Activated CD4-positive, alpha-beta memory T cell treated with anti-CD3 and anti-CD28 coated beads for 36 hours (primary cell): Measurements from ENCODE around the gene DHODH. TPM values are rescaled to one million over a fixed set of nuclear protein-coding genes. Genes with fewer than 3 reads are reported as not detected.

Experiments
- CTCF ChIA-PET: fragments of 350-600 bp; sonication (Branson Sonifier 250); formaldehyde crosslinking; loops from one replicate; lab custom pipeline; 2021; ENCODE audit warnings: antibody characterized with exemption, inconsistent platforms; lab: Charles Lee
- POLR2A ChIA-PET: fragments of 350-600 bp; sonication (Branson Sonifier 250); formaldehyde crosslinking; loops from one replicate; lab custom pipeline; 2021; ENCODE audit warnings: antibody characterized with exemption; lab: Charles Lee
- DNase-seq: peaks from one replicate; pipeline ENCODE4 v3.0.0-alpha.2; 2020
- H3K27ac Mint-ChIP-seq: one replicate; pipeline ENCODE4 v1.8.0; 2021; ENCODE audit warnings: mixed read lengths
- H3K27me3 Mint-ChIP-seq: one replicate; pipeline ENCODE4 v1.8.0; 2021; ENCODE audit warnings: mixed read lengths
- H3K36me3 Mint-ChIP-seq: one replicate; pipeline ENCODE4 v1.8.0; 2021; ENCODE audit warnings: mixed read lengths
- H3K4me1 Mint-ChIP-seq: one replicate; pipeline ENCODE4 v1.8.0; 2021; ENCODE audit warnings: low read depth, mixed read lengths
- H3K4me3 Mint-ChIP-seq: one replicate; pipeline ENCODE4 v1.8.0; 2021; ENCODE audit warnings: mild to moderate bottlenecking, mixed read lengths
- H3K9me3 Mint-ChIP-seq: one replicate; pipeline ENCODE4 v1.8.0; 2021; ENCODE audit warnings: mixed read lengths
- intact Hi-C: fragments of 100-400 bp; cut with micrococcal nuclease; formaldehyde crosslinking; loops from one replicate; pipeline ENCODE4 v1.15.1; 2023
- total RNA-seq, 2 experiments: library from RNA; stranded (reverse); gene quantifications; one replicate each; pipeline ENCODE4 v1.2.3, GENCODE V29; 2021

Gene DHODH
- 10 to 100 TPM; 16.9 to 18.6 TPM for total RNA-seq

DNA sequence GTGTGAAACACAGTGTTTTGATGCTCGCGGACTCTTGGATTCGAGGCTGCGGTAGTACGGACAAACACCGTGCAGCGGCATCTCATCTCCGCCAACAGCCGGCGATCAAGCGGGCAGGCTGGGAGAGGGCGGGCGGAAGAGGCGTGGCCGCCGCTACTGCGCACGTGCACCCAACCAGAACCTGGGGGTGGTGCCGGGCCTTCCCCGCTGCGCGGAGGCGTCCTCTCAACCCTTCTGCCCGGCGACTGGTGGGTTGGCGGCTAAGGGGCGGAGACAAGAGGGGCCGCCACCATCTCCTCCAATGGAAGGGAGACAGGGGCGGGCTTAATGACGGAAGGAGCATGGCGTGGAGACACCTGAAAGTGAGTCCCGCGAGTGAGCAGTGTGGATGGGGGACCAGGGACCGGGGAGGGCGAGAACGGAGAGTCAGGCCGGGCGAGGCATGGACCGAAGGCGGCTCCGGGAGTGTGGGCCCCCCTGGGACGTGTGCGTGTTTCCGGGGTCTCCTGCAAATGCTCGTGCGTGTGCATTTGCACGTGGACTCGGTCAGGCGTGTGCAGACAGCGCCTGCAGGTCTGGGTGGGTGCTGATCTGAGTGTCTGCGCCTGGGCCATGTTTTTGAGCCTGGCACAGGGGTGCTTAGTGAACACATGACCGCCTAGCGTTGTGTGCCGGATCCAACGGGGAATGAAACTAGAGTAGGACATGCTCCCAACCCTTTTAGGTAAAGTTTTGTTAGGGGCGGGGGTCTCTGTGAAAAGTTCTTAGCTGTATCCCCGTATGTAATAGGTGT, at the start of gene DHODH:
DHODH (plus strand) TSS at position 321 of the 793 bp plus-strand sequence; CDS start at position 342, 21 bp downstream.
- DNase-seq: peak; percentile 99
- peak within 1 kb of the TSS; percentile 91 for H3K4me3 Mint-ChIP-seq
- intact Hi-C loops: loop anchor here (1.0 to 5.0 kb wide), 5 partner anchors 85 to 443 kb away; partner anchors contain the start of genes DHX38, TXNL4B and ZNF821
- no peaks in the 10 kb centered on the region for H3K9me3 Mint-ChIP-seq
- H3K27me3 Mint-ChIP-seq: no peaks in the 10 kb centered on the region
- ChIA-PET POLR2A (no interaction called here), CTCF (interaction anchor here (0.6 kb wide), 1 partner anchor 47 kb away, joined by 3 read pairs; no protein-coding TSS in a partner anchor)
- peak within 1 kb of the TSS; percentile 76 for H3K27ac Mint-ChIP-seq
- peaks cover 21% of the 10 kb centered on the region for H3K4me1 Mint-ChIP-seq
- H3K36me3 Mint-ChIP-seq: peaks cover 4% of the 10 kb centered on the region

DNA sequence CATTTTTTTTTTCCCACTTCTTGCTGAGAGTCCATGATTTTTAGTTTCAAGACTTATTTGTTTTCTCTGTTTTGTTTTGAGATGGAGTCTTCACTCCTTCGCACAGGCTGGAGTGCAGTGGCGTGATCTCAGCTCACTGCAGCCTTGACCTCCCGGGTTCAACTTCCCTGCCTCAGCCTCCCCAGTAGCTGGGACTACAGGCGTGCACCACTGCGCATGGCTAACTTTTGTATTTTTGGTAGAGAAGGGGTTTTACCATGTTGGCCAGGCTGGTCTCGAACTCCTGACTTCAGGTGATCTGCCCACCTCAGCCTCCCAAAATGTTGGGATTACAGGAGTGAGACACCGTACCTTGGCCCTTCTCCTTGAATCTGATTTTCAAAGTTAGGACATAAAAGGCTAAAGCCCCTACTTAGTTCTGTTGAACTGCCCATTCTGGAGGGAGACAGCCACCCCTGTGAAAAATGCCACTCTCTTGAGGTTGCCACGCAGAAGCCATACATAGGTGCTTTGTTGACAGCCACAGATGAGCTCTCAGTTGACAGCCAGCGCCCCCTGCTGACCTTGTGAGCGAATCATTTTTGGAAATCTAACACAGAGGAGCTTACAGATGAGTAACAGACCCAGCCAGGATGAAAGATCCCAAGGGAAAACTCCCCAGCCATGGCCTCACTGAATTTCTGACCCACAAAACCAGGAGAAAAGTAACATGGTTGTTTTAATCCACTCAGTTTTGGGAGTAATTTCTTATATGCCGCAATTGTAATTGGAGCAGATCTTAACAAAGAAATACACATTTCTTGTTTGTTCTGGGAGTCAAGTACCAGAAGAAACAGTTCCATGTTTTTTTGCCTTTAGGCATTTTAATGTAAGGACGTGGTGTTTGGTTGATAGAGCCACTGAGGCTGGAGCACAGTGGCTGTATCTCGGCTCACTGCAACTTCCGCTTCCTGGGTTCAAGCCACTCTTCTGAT, 47.2 kb upstream of the DHODH start:
- Mint-ChIP-seq H3K4me3 (no peak overlapping the region), H3K9me3 (no peaks in the 10 kb centered on the region), H3K27ac (no peak overlapping the region), H3K4me1 (peaks cover 2% of the 10 kb centered on the region), H3K36me3 (no peaks in the 10 kb centered on the region), H3K27me3 (no peaks in the 10 kb centered on the region)
- DNase-seq: peak; percentile 90
- intact Hi-C loops: loop anchor here (1.0 to 10.0 kb wide), 4 partner anchors 79 to 396 kb away; no protein-coding TSS in a partner anchor
- ChIA-PET POLR2A (interaction anchor here (0.6 kb wide), 1 partner anchor 206 kb away, joined by 3 read pairs; no protein-coding TSS in a partner anchor), CTCF (interaction anchor here (0.6 to 3.9 kb wide), 54 partner anchors 8 to 549 kb away, joined by 3 to 33 read pairs (median 5); partner anchors contain the start of genes AP1G1, DHX38, IST1 and TXNL4B)

DNA sequence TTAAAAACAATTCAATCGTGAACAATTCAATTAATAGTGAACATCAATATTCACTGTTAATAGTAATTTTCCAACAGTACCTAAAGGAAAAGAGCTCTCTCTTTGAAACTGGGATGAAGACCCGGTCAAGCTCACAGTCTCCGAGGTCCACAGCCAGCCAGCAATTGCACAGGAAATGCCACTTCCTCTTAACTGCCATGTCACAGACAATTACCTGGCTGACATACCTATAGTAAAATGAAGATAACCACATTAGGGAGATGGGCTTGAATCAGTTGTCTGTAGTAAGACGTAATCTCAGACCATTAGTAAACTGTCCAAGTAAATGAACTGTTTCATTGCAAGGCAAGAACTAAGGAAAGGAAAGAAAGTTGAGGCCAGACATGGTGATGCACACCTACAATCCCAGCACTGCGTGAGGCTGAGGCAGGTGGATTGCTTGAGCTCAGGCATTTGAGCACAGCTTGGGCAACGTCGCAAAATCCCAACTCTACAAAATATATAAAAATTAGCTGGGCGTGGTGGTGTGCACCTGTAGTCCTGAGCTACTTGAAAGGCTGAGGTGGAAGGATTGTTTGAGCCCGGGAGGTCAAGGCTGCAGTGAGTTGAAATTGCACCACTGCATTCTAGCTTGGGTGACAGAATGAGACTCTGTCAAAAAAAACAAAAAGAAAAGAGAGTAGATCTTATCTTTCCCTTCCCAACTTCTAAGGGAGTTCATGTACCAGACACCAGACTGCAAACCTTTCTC, 45.2 kb upstream of the DHODH start:
- no peaks in the 10 kb centered on the region for H3K9me3 Mint-ChIP-seq
- H3K27ac Mint-ChIP-seq: no peak overlapping the region
- CTCF ChIA-PET: interaction anchor here (0.9 to 3.9 kb wide), 3 partner anchors 9 to 552 kb away, joined by 3 to 33 read pairs (median 3); partner anchors contain the start of gene ZNF821
- POLR2A ChIA-PET: no interaction called here
- no peaks in the 10 kb centered on the region for H3K27me3 Mint-ChIP-seq
- no peak for DNase-seq
- H3K4me3 Mint-ChIP-seq: no peak overlapping the region
- H3K36me3 Mint-ChIP-seq: no peaks in the 10 kb centered on the region
- intact Hi-C loops: loop anchor here (10.0 kb wide), 1 partner anchor 208 kb away; no protein-coding TSS in a partner anchor
- no peaks in the 10 kb centered on the region for H3K4me1 Mint-ChIP-seq

DNA sequence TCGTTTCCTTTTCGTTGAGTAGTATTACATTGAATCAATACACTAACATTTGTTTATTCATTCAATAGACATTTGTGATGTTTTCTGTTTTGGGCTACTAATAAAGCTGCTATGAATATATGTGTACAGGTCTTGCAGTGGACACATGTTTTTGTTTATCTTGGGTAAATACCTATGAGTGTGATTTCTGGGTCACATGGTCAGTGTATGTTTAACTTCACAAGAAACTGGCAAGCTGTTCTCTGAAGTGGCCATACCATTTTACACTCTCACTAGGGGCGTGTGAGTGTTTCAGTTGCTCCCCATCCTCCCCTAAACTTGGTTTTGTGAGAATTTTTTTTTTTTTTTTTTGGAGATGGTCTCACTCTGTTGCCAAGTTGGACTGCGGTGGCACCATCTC, 43.3 kb upstream of the DHODH start:
- ChIA-PET CTCF (no interaction called here), POLR2A (no interaction called here)
- Mint-ChIP-seq H3K4me1 (no peaks in the 10 kb centered on the region), H3K4me3 (no peak overlapping the region), H3K36me3 (no peaks in the 10 kb centered on the region), H3K27me3 (no peaks in the 10 kb centered on the region), H3K9me3 (no peaks in the 10 kb centered on the region), H3K27ac (no peak overlapping the region)
- no peak for DNase-seq
- intact Hi-C loops: loop anchor here (10.0 kb wide), 1 partner anchor 210 kb away; no protein-coding TSS in a partner anchor

DNA sequence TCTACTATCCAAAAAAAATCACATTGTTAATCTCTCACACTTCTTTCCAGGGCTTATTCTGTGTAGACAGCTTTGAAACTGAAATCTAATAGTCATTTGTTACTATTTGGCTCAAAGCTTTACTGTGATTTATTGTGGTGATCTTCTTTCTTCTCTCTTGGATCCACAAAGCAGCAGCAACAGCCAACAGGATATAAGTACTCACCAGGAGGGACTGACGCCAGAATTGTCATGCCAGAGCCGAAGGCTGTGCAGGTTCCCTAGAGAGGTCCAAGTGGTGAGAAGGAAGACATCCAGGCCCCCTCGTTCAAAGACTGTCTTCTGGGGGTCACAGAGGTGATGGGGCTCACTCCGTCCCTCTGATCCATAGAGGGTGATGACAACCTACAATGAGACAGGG, 41.6 kb upstream of the DHODH start:
- intact Hi-C loops: loop anchor here (10.0 kb wide), 1 partner anchor 212 kb away; no protein-coding TSS in a partner anchor
- POLR2A ChIA-PET: no interaction called here
- no peaks in the 10 kb centered on the region for H3K9me3 Mint-ChIP-seq
- H3K36me3 Mint-ChIP-seq: no peaks in the 10 kb centered on the region
- no peaks in the 10 kb centered on the region for H3K4me1 Mint-ChIP-seq
- H3K4me3 Mint-ChIP-seq: no peak overlapping the region
- CTCF ChIA-PET: no interaction called here
- DNase-seq: no peak
- H3K27me3 Mint-ChIP-seq: no peaks in the 10 kb centered on the region
- H3K27ac Mint-ChIP-seq: no peak overlapping the region

GRCh38 chr16:71969353-71969752, 39.2 kb upstream of the DHODH start:
- no peaks in the 10 kb centered on the region for H3K27me3 Mint-ChIP-seq
- no peak for DNase-seq
- ChIA-PET CTCF (interaction anchor here (1.1 kb wide), 1 partner anchor 9 kb away, joined by 3 read pairs; no protein-coding TSS in a partner anchor), POLR2A (interaction anchor here (0.6 kb wide), 1 partner anchor 109 kb away, joined by 3 read pairs; no protein-coding TSS in a partner anchor)
- no peaks in the 10 kb centered on the region for H3K4me1 Mint-ChIP-seq
- H3K4me3 Mint-ChIP-seq: no peak overlapping the region
- no peaks in the 10 kb centered on the region for H3K9me3 Mint-ChIP-seq
- no peak overlapping the region for H3K27ac Mint-ChIP-seq
- intact Hi-C loops: loop anchor here (10.0 kb wide), 1 partner anchor 215 kb away; no protein-coding TSS in a partner anchor
- no peaks in the 10 kb centered on the region for H3K36me3 Mint-ChIP-seq

DNA sequence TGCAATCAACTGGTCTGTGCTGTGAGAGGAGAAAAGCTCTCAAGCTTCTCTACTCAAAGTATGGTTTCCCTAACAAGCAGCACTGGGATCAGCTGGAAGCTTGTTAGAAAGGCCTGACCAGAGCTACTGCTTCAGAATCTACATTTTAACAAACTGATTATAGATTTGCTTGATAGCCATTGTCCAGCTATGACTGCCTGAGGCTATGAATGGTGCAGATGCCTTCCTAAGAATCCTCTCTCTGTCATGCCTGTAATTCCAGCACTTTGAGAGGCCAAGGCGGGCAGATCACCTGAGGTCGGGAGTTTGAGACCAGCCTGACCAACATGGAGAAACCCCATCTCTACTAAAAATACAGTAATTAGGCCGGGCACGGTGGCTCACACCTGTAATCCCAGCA, 37.0 kb upstream of the DHODH start:
- Mint-ChIP-seq H3K4me3 (no peak overlapping the region), H3K27ac (no peak overlapping the region), H3K4me1 (no peaks in the 10 kb centered on the region), H3K27me3 (no peaks in the 10 kb centered on the region), H3K36me3 (no peaks in the 10 kb centered on the region), H3K9me3 (no peaks in the 10 kb centered on the region)
- DNase-seq: no peak
- POLR2A ChIA-PET: no interaction called here
- intact Hi-C loops: no loop called here
- CTCF ChIA-PET: interaction anchor here (1.1 to 3.0 kb wide), 2 partner anchors 11 to 361 kb away, joined by 3 to 17 read pairs; no protein-coding TSS in a partner anchor

DNA sequence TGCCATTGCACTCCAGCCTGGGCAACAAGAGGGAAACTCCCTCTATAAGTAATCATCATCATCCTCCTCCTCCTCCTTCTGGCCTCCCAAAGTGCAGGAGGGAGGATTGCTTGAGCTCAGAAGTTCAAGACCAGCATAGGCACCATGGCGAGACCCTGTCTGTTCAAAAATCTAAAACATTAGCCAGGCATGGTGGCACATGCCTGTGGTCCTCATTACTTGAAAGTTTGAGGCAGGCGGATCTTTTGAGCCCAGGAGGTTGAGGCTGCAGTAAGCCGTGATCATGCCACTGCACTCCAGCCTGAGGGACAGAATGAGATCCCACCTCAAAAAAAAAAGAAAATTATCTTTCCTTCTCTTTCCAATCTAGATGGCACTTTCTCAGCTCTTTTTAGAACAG, 36.2 kb upstream of the DHODH start:
- H3K27ac Mint-ChIP-seq: no peak overlapping the region

GRCh38 chr16:71973001-71973400, 35.5 kb upstream of the DHODH start:
- Mint-ChIP-seq H3K36me3 (no peaks in the 10 kb centered on the region), H3K9me3 (no peaks in the 10 kb centered on the region), H3K4me3 (no peak overlapping the region), H3K4me1 (no peaks in the 10 kb centered on the region), H3K27me3 (no peaks in the 10 kb centered on the region), H3K27ac (no peak overlapping the region)
- DNase-seq: no peak
- ChIA-PET POLR2A (no interaction called here), CTCF (interaction anchor here (0.9 to 3.0 kb wide), 2 partner anchors 12 to 272 kb away, joined by 3 to 17 read pairs; no protein-coding TSS in a partner anchor)
- intact Hi-C loops: no loop called here

More for the DNA sequence above, 36.2 kb upstream of the DHODH start:
- no peaks in the 10 kb centered on the region for H3K27me3 Mint-ChIP-seq
- no peak for DNase-seq
- POLR2A ChIA-PET: interaction anchor here (0.7 kb wide), 1 partner anchor 89 kb away, joined by 3 read pairs; no protein-coding TSS in a partner anchor
- no peak overlapping the region for H3K4me3 Mint-ChIP-seq
- H3K9me3 Mint-ChIP-seq: no peaks in the 10 kb centered on the region
- H3K4me1 Mint-ChIP-seq: no peaks in the 10 kb centered on the region
- CTCF ChIA-PET: interaction anchor here (3.0 kb wide), 1 partner anchor 11 kb away, joined by 17 read pairs; no protein-coding TSS in a partner anchor
- H3K36me3 Mint-ChIP-seq: no peaks in the 10 kb centered on the region
- intact Hi-C loops: no loop called here

- intact Hi-C loops: no loop called here
- POLR2A ChIA-PET: no interaction called here
- Mint-ChIP-seq H3K36me3 (no peaks in the 10 kb centered on the region), H3K9me3 (no peaks in the 10 kb centered on the region), H3K4me1 (no peaks in the 10 kb centered on the region), H3K27me3 (no peaks in the 10 kb centered on the region), H3K27ac (no peak overlapping the region), H3K4me3 (no peak overlapping the region)
- CTCF ChIA-PET: no interaction called here
- no peak for DNase-seq
Observed at GRCh38 chr16:71974068-71974818, 34.3 kb upstream of the DHODH start.
